NCI-H2107 (cell line): Measurements from ENCODE around the gene HAGH.

Experiments used
- DNase-seq: peaks from one replicate; lab custom pipeline; 2025; lab: John Stamatoyannopoulos, UW

Gene HAGH

GRCh38 chr16:1762196-1762878 lies 64.3 kb downstream of the HAGH start:
- DNase-seq: no peak

DNA sequence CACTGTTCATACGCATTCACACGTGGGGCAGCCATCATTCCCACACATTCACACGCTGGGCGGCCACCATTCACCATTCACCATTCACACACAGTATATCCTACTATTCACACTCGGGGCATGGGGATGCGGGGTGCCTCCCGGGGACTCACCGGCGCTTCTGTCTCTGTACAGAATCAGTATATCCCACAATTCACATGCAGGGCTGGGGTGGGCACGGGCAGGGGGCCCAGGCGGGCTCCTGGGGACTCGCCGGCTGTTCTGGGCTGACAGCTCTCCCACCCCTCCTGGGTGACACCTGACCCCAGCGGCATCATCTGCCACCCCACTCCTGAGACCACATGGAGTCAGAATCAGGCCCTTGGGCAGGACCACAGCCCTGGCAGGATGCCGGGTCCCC lies 64.9 kb downstream of the HAGH start:
- DNase-seq: no peak

- DNase-seq: no peak
These were observed 65.7 kb downstream of the HAGH start for GRCh38 chr16:1760911-1761310.

GRCh38 chr16:1759511-1759910 lies 67.1 kb downstream of the HAGH start:
- no peak for DNase-seq

- DNase-seq: no peak
These were observed 67.7 kb downstream of the HAGH start for GRCh38 chr16:1758923-1759322.

DNA sequence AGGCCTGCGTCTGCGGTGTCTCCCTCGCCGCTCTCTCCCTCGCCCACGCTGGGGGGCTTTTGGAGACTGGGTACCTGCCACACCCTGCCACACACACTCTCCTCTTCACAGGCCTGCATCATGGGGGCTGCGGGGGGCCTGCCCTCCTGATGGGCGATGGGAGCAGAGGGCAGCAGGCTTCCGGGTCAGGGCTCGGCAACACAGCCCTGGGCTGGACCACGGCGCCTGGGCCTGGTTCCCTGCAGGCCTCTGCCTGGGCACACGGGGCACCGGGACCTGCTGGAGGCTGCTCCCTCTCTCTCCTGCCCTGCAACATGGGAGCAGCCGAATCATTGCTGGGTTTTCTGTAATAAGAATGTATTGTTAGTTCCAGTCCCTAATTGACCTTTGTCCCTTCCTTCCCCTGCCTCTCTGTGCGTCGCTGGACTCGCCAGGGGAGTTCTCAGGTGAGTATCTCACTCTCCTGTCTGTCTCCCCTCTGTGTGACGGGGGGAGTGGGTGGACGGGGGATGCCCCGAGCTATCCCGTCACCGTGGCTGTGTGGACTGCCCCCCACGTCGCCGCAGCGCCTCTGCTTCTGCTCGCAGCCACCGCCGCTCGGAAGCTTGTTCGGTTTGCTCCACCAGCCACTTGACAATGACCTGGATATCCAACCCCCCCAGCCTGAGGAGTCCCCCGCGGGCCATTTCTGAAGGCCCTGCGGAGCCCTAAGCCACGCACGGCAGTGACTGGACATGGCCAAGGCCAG lies 68.7 kb downstream of the HAGH start:
- no peak for DNase-seq
